Central memory CD8-positive, alpha-beta T cell (primary cell): ENCODE data around the gene AFF2.

Source experiments
- ATAC-seq: fragments of 150-1000 bp; cut with Tn5 transposase; replicated peaks from 2 replicates; pipeline ENCODE4 v1.10.0; 2022; ENCODE audit warnings: mild to moderate bottlenecking, moderate FRiP score, moderate number of reproducible peaks; ENCODE audit not compliant: poor library complexity, severe bottlenecking; ENCODE audit errors: extremely low read depth
- DNase-seq, 2 donors: peaks; one replicate each; pipeline ENCODE4 v3.0.0; 2021; ENCODE audit warnings: low spot score in 2 of 2
- H3K27ac Mint-ChIP-seq: one replicate; pipeline ENCODE4 v1.8.0; 2022; ENCODE audit warnings: low read depth, mild to moderate bottlenecking, moderate library complexity, mixed read lengths
- H3K27me3 Mint-ChIP-seq: one replicate; pipeline ENCODE4 v1.8.0; 2022; ENCODE audit warnings: mixed read lengths
- H3K36me3 Mint-ChIP-seq: one replicate; pipeline ENCODE4 v1.8.0; 2022; ENCODE audit warnings: mild to moderate bottlenecking, moderate library complexity, mixed read lengths; ENCODE audit not compliant: insufficient read depth
- H3K4me1 Mint-ChIP-seq: one replicate; pipeline ENCODE4 v1.8.0; 2022; ENCODE audit warnings: mixed read lengths
- H3K4me3 Mint-ChIP-seq: one replicate; pipeline ENCODE4 v1.8.0; 2022; ENCODE audit warnings: mild to moderate bottlenecking, moderate library complexity, mixed read lengths
- H3K9me3 Mint-ChIP-seq: one replicate; pipeline ENCODE4 v1.8.0; 2022; ENCODE audit warnings: mixed read lengths

The AFF2 gene

GRCh38 chrX:148500423-148501385, at the start of gene AFF2:
Gene AFF2 (plus strand): TSS chrX:148500617. CDS start chrX:148501098, 481 bp downstream.
- H3K9me3 Mint-ChIP-seq, result no peaks in the 10 kb centered on the region
- H3K27me3 Mint-ChIP-seq, result peaks cover 7% of the 10 kb centered on the region
- peak in 1 of 2 donors; percentile 9 for DNase-seq
- H3K4me3 Mint-ChIP-seq, result peak within 1 kb of the TSS; percentile 78
- peaks cover 5% of the 10 kb centered on the region for H3K4me1 Mint-ChIP-seq
- H3K36me3 Mint-ChIP-seq, result no peaks in the 10 kb centered on the region
- ATAC-seq, result peak; percentile 42
- no peak within 1 kb of the TSS for H3K27ac Mint-ChIP-seq

GRCh38 chrX:148457279-148457678, 43.1 kb upstream of the AFF2 start:
- no peaks in the 10 kb centered on the region for H3K36me3 Mint-ChIP-seq

GRCh38 chrX:148459343-148459742, 41.1 kb upstream of the AFF2 start:
- Mint-ChIP-seq H3K4me1 (no peaks in the 10 kb centered on the region), H3K27ac (no peak overlapping the region), H3K4me3 (no peak overlapping the region), H3K36me3 (no peaks in the 10 kb centered on the region), H3K9me3 (no peaks in the 10 kb centered on the region), H3K27me3 (no peaks in the 10 kb centered on the region)
- ATAC-seq (no peak), DNase-seq (no peak)

More at GRCh38 chrX:148457279-148457678, 43.1 kb upstream of the AFF2 start:
- Mint-ChIP-seq H3K4me1 (no peaks in the 10 kb centered on the region), H3K27ac (no peak overlapping the region), H3K27me3 (no peaks in the 10 kb centered on the region), H3K9me3 (no peaks in the 10 kb centered on the region), H3K4me3 (no peak overlapping the region)
- DNase-seq, result no peak
- ATAC-seq, result no peak

GRCh38 chrX:148466292-148466691, 34.1 kb upstream of the AFF2 start:
- no peak overlapping the region for H3K4me3 Mint-ChIP-seq

GRCh38 chrX:148470324-148470723, 30.1 kb upstream of the AFF2 start:
- H3K4me3 Mint-ChIP-seq, result no peak overlapping the region
- no peaks in the 10 kb centered on the region for H3K27me3 Mint-ChIP-seq
- H3K9me3 Mint-ChIP-seq, result no peaks in the 10 kb centered on the region
- no peaks in the 10 kb centered on the region for H3K36me3 Mint-ChIP-seq
- no peaks in the 10 kb centered on the region for H3K4me1 Mint-ChIP-seq
- DNase-seq (no peak), ATAC-seq (no peak)
- H3K27ac Mint-ChIP-seq, result no peak overlapping the region

More at GRCh38 chrX:148466292-148466691, 34.1 kb upstream of the AFF2 start:
- Mint-ChIP-seq H3K9me3 (no peaks in the 10 kb centered on the region), H3K36me3 (no peaks in the 10 kb centered on the region), H3K27me3 (no peaks in the 10 kb centered on the region), H3K27ac (no peak overlapping the region), H3K4me1 (no peaks in the 10 kb centered on the region)
- ATAC-seq (no peak), DNase-seq (no peak)

- no peaks in the 10 kb centered on the region for H3K27me3 Mint-ChIP-seq
- ATAC-seq, result no peak
Measured at GRCh38 chrX:148474030-148474429, 26.4 kb upstream of the AFF2 start.

GRCh38 chrX:148492057-148492456, 8.4 kb upstream of the AFF2 start:
- Mint-ChIP-seq H3K27me3 (no peaks in the 10 kb centered on the region), H3K36me3 (no peaks in the 10 kb centered on the region), H3K9me3 (no peaks in the 10 kb centered on the region), H3K4me1 (no peaks in the 10 kb centered on the region), H3K4me3 (no peak overlapping the region), H3K27ac (no peak overlapping the region)
- DNase-seq (no peak), ATAC-seq (no peak)

More at GRCh38 chrX:148474030-148474429, 26.4 kb upstream of the AFF2 start:
- Mint-ChIP-seq H3K4me3 (no peak overlapping the region), H3K27ac (no peak overlapping the region), H3K9me3 (no peaks in the 10 kb centered on the region), H3K4me1 (no peaks in the 10 kb centered on the region), H3K36me3 (no peaks in the 10 kb centered on the region)
- DNase-seq, result no peak

GRCh38 chrX:148495176-148495575, 5.2 kb upstream of the AFF2 start:
- H3K4me3 Mint-ChIP-seq, result no peak overlapping the region
- no peaks in the 10 kb centered on the region for H3K4me1 Mint-ChIP-seq

GRCh38 chrX:148498067-148498466, 2.4 kb upstream of the AFF2 start:
- no peaks in the 10 kb centered on the region for H3K9me3 Mint-ChIP-seq
- H3K27ac Mint-ChIP-seq, result no peak overlapping the region
- H3K36me3 Mint-ChIP-seq, result no peaks in the 10 kb centered on the region
- no peak for DNase-seq
- peaks cover 5% of the 10 kb centered on the region for H3K4me1 Mint-ChIP-seq
- peaks cover 7% of the 10 kb centered on the region for H3K27me3 Mint-ChIP-seq
- H3K4me3 Mint-ChIP-seq, result no peak overlapping the region
- ATAC-seq, result no peak

More at GRCh38 chrX:148495176-148495575, 5.2 kb upstream of the AFF2 start:
- no peaks in the 10 kb centered on the region for H3K36me3 Mint-ChIP-seq
- ATAC-seq, result no peak
- H3K27me3 Mint-ChIP-seq, result no peaks in the 10 kb centered on the region
- no peak overlapping the region for H3K27ac Mint-ChIP-seq
- H3K9me3 Mint-ChIP-seq, result no peaks in the 10 kb centered on the region
- no peak for DNase-seq

GRCh38 chrX:148499638-148500422, 587 bp upstream of the AFF2 start:
- Mint-ChIP-seq H3K9me3 (no peaks in the 10 kb centered on the region), H3K4me3 (peak overlapping the region; percentile 64), H3K27ac (no peak overlapping the region), H3K27me3 (peaks cover 7% of the 10 kb centered on the region), H3K36me3 (no peaks in the 10 kb centered on the region), H3K4me1 (peaks cover 5% of the 10 kb centered on the region)
- DNase-seq (no peak), ATAC-seq (no peak)

GRCh38 chrX:148501386-148502066, 1.1 kb downstream of the AFF2 start:
- Mint-ChIP-seq H3K27ac (no peak overlapping the region), H3K4me1 (peaks cover 5% of the 10 kb centered on the region), H3K9me3 (no peaks in the 10 kb centered on the region), H3K27me3 (peaks cover 7% of the 10 kb centered on the region), H3K36me3 (no peaks in the 10 kb centered on the region), H3K4me3 (peak overlapping the region; percentile 78)
- peak; percentile 35 for ATAC-seq
- DNase-seq, result no peak

- Mint-ChIP-seq H3K9me3 (no peaks in the 10 kb centered on the region), H3K4me3 (no peak overlapping the region)
- ATAC-seq, result no peak
Measured at GRCh38 chrX:148504506-148504905, 4.1 kb downstream of the AFF2 start.

More at GRCh38 chrX:148504506-148504905, 4.1 kb downstream of the AFF2 start:
- Mint-ChIP-seq H3K27ac (no peak overlapping the region), H3K4me1 (peaks cover 5% of the 10 kb centered on the region), H3K27me3 (peaks cover 7% of the 10 kb centered on the region), H3K36me3 (no peaks in the 10 kb centered on the region)
- DNase-seq, result no peak
